ENCODE data around the gene HSBP1. TPM values are rescaled to one million over a fixed set of nuclear protein-coding genes. Genes with fewer than 3 reads are reported as not detected.

HSBP1 gene
- total RNA-seq, 1 experiment from 2014 or later, result 230 TPM

DNA sequence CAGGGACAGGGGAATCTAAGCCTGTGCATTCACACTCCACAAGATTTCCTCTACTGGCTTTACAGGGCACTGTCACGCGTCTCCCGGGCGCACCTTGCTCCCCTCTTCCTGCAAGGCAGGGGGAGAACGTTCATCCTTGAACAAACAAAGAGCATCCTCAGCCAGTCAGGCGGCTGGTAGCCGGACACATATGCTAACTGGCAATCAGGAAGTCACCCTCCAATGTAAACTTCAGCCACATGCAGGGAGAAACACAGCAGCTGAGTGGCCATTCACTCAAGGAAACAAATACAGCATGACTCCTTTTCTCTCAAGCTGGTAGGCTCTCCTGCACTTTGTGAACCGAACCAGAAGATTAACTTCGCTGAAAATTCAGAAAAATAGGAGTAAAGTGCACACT, 10.8 kb upstream of the HSBP1 start:
- Histone ChIP-seq H2BK5ac (ENCODE audit: insufficient read length, low read length) (no peak overlapping the region), H3K9me3 (ENCODE audit: control insufficient read depth, low read depth, low read length) (no peaks in the 10 kb centered on the region), H4K91ac (ENCODE audit: insufficient read length, low read depth, low read length) (no peak overlapping the region), H4K8ac (replicated peaks; ENCODE audit: insufficient read length, low read depth, low read length) (no peak overlapping the region), H3K79me2 (ENCODE audit: insufficient read depth, low read length) (no peaks in the 10 kb centered on the region), H3K27ac (ENCODE audit: insufficient read length, low read depth, low read length) (no peak overlapping the region), H2BK12ac (ENCODE audit: insufficient read length, low read depth, low read length) (no peak overlapping the region), H4K20me1 (ENCODE audit: control insufficient read depth, insufficient read depth, insufficient read length) (no peaks in the 10 kb centered on the region), H3K79me1 (ENCODE audit: insufficient read depth, low read depth, low read length, poor library complexity, severe bottlenecking) (no peaks in the 10 kb centered on the region), H3K56ac (ENCODE audit: insufficient read length, low read depth, low read length) (no peak overlapping the region), H3K23me2 (ENCODE audit: insufficient read length, low read depth, low read length, poor library complexity, severe bottlenecking) (no peaks in the 10 kb centered on the region), H3K4me1 (ENCODE audit: insufficient read depth, low read length) (peaks cover 1% of the 10 kb centered on the region; the same call in 1 of the 2 replicates), H3K23ac (ENCODE audit: insufficient read length, low read depth, low read length) (no peak overlapping the region), H2AK5ac (ENCODE audit: insufficient read length, low read length) (no peak overlapping the region), H2BK15ac (ENCODE audit: low read depth, low read length) (no peak overlapping the region), H3K4me2 (ENCODE audit: insufficient read depth, insufficient read length, low read length) (no peak overlapping the region), H3K14ac (ENCODE audit: insufficient read depth, low read length) (no peak overlapping the region), H3K18ac (ENCODE audit: insufficient read length, low read depth, low read length) (no peak overlapping the region), H3K27me3 (ENCODE audit: insufficient read depth, low read length) (no peaks in the 10 kb centered on the region), H3K4ac (ENCODE audit: low read depth, low read length) (no peak overlapping the region), H3K9ac (ENCODE audit: extremely low read depth, insufficient read length, low read length) (no peak overlapping the region), H3T11ph (ENCODE audit: low read length) (no peak overlapping the region), H2BK120ac (ENCODE audit: low read depth, low read length, poor library complexity, severe bottlenecking) (no peak overlapping the region), H4K5ac (ENCODE audit: insufficient read length, low read depth, low read length) (no peak overlapping the region), H2AFZ (ENCODE audit: low read length) (no peak overlapping the region), H2BK20ac (ENCODE audit: low read depth, low read length, poor library complexity, severe bottlenecking) (no peak overlapping the region)
- Mint-ChIP-seq H3K27ac (no peak overlapping the region), H3K36me3 (ENCODE audit: insufficient read depth in 1 of 3, low read depth in 3 of 3) (peaks cover 0 to 6% (median 0%) of the 10 kb centered on the region in 3 experiments; a peak in 2 of 7 replicates), H3K4me3 (no peak overlapping the region), H3K4me1 (peaks cover 15 to 26% of the 10 kb centered on the region in 2 experiments), H3K27me3 (ENCODE audit: low read depth) (peaks cover 3% of the 10 kb centered on the region), H3K9me3 (peaks cover 3 to 7% of the 10 kb centered on the region in 2 experiments)
- no peak for DNase-seq
- TF ChIP-seq, protein P1, sequence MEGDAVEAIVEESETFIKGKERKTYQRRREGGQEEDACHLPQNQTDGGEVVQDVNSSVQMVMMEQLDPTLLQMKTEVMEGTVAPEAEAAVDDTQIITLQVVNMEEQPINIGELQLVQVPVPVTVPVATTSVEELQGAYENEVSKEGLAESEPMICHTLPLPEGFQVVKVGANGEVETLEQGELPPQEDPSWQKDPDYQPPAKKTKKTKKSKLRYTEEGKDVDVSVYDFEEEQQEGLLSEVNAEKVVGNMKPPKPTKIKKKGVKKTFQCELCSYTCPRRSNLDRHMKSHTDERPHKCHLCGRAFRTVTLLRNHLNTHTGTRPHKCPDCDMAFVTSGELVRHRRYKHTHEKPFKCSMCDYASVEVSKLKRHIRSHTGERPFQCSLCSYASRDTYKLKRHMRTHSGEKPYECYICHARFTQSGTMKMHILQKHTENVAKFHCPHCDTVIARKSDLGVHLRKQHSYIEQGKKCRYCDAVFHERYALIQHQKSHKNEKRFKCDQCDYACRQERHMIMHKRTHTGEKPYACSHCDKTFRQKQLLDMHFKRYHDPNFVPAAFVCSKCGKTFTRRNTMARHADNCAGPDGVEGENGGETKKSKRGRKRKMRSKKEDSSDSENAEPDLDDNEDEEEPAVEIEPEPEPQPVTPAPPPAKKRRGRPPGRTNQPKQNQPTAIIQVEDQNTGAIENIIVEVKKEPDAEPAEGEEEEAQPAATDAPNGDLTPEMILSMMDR (conservative IDR thresholded peaks at IDR 0.05), result no peak
- no CpG with 5 or more reads among the region's 9 CpGs for WGBS (ENCODE audit: extremely low coverage, insufficient read length, low lambda C conversion rate)
